ENCODE measurements around the gene DERL3. TPM values are rescaled to one million over a fixed set of nuclear protein-coding genes. Genes with fewer than 3 reads are reported as not detected.

DERL3 gene
- total and polyA plus RNA-seq, 2 of the 13 experiments (the other 11 are each of a cell fraction or from before 2014, with no cell fraction given), result not detected

DNA sequence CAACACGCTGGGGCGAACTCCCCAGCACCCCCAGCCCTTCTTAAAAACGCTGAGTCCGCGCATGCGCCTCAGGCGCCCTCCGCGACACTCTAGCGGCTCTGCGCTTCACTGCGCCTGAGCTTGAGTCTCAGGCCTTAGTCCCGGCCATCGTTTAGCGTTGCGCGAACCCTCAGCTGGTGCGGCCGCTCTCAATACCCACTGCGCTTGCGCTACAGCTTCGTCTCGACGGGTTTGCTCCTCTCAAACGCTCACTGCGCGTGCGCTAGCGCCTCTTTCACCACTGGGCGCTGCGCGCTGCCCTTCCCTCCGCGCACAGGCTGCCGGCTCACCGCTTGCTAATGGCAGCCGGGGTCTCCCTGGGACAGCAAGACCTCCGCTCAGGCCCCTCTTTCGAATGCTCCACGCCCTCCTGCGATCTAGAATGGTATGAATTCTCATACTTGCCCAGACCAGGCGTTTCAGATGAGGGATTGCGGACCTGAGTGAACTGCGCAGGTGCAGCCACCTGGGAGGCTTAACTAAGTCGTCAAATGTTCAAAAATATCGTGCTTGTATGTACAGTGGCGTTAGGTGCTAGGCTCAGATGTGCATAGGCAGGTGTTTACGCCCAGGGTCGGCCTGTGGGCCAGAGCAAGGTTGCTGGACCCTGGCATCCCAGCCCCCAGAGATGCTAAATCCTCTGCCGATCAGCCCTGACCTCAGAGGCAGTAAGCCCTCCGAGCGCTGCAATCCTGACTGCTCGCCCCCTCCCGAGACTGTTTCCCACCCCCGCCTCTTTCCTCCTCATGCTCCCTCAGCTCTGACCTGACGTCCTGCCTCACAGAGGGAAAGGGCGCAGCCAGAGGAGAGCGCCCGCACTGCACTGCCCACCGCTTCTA is 19.0 kb upstream of the DERL3 start, which contains the start of gene SLC2A11 (continued):
- TF ChIP-seq SOX6 (IDR thresholded peaks at IDR 0.05) (no peak), SOX6 (CRISPR knock-in tag; IDR thresholded peaks at IDR 0.05) (no peak; the same call in 1 of the 2 replicates), MXD4 (CRISPR knock-in tag; IDR thresholded peaks at IDR 0.05) (no peak), ZNF724P (CRISPR knock-in tag; IDR thresholded peaks at IDR 0.05; ENCODE audit: borderline replicate concordance) (0 out of 2 replicates have a peak, but pooled peaks have one; percentile 51), LCORL (IDR thresholded peaks at IDR 0.05) (no peak), LCORL (CRISPR knock-in tag; IDR thresholded peaks at IDR 0.05) (no peak), GATA4 (IDR thresholded peaks at IDR 0.05; ENCODE audit: borderline replicate concordance, low read depth) (peak; percentile 69; the same call in 1 of the 2 replicates), MAFK (conservative IDR thresholded peaks at IDR 0.05 in 1 of 2, IDR thresholded peaks at IDR 0.05 in 1 of 2; ENCODE audit: low read length in 2 of 2) (peak in 1 of 2 experiments; percentile 61; a peak in 2 of 4 replicates), ZFP90 (CRISPR knock-in tag; IDR thresholded peaks at IDR 0.05; ENCODE audit: borderline replicate concordance) (no peak)
- TF ChIP-seq, protein P1, sequence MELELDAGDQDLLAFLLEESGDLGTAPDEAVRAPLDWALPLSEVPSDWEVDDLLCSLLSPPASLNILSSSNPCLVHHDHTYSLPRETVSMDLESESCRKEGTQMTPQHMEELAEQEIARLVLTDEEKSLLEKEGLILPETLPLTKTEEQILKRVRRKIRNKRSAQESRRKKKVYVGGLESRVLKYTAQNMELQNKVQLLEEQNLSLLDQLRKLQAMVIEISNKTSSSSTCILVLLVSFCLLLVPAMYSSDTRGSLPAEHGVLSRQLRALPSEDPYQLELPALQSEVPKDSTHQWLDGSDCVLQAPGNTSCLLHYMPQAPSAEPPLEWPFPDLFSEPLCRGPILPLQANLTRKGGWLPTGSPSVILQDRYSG (CRISPR knock-in tag; IDR thresholded peaks at IDR 0.05), result no peak
- TF ChIP-seq, protein P2, sequence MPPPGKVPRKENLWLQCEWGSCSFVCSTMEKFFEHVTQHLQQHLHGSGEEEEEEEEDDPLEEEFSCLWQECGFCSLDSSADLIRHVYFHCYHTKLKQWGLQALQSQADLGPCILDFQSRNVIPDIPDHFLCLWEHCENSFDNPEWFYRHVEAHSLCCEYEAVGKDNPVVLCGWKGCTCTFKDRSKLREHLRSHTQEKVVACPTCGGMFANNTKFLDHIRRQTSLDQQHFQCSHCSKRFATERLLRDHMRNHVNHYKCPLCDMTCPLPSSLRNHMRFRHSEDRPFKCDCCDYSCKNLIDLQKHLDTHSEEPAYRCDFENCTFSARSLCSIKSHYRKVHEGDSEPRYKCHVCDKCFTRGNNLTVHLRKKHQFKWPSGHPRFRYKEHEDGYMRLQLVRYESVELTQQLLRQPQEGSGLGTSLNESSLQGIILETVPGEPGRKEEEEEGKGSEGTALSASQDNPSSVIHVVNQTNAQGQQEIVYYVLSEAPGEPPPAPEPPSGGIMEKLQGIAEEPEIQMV (CRISPR knock-in tag; IDR thresholded peaks at IDR 0.05; ENCODE audit: low read depth), result no peak
- TF ChIP-seq, protein P3, sequence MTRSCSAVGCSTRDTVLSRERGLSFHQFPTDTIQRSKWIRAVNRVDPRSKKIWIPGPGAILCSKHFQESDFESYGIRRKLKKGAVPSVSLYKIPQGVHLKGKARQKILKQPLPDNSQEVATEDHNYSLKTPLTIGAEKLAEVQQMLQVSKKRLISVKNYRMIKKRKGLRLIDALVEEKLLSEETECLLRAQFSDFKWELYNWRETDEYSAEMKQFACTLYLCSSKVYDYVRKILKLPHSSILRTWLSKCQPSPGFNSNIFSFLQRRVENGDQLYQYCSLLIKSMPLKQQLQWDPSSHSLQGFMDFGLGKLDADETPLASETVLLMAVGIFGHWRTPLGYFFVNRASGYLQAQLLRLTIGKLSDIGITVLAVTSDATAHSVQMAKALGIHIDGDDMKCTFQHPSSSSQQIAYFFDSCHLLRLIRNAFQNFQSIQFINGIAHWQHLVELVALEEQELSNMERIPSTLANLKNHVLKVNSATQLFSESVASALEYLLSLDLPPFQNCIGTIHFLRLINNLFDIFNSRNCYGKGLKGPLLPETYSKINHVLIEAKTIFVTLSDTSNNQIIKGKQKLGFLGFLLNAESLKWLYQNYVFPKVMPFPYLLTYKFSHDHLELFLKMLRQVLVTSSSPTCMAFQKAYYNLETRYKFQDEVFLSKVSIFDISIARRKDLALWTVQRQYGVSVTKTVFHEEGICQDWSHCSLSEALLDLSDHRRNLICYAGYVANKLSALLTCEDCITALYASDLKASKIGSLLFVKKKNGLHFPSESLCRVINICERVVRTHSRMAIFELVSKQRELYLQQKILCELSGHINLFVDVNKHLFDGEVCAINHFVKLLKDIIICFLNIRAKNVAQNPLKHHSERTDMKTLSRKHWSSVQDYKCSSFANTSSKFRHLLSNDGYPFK (CRISPR knock-in tag; IDR thresholded peaks at IDR 0.05; ENCODE audit: borderline replicate concordance), result peak; percentile 63; the same call in 1 of the 2 replicates
- TF ChIP-seq, protein P4, sequence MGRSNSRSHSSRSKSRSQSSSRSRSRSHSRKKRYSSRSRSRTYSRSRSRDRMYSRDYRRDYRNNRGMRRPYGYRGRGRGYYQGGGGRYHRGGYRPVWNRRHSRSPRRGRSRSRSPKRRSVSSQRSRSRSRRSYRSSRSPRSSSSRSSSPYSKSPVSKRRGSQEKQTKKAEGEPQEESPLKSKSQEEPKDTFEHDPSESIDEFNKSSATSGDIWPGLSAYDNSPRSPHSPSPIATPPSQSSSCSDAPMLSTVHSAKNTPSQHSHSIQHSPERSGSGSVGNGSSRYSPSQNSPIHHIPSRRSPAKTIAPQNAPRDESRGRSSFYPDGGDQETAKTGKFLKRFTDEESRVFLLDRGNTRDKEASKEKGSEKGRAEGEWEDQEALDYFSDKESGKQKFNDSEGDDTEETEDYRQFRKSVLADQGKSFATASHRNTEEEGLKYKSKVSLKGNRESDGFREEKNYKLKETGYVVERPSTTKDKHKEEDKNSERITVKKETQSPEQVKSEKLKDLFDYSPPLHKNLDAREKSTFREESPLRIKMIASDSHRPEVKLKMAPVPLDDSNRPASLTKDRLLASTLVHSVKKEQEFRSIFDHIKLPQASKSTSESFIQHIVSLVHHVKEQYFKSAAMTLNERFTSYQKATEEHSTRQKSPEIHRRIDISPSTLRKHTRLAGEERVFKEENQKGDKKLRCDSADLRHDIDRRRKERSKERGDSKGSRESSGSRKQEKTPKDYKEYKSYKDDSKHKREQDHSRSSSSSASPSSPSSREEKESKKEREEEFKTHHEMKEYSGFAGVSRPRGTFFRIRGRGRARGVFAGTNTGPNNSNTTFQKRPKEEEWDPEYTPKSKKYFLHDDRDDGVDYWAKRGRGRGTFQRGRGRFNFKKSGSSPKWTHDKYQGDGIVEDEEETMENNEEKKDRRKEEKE (IDR thresholded peaks at IDR 0.05), result no peak
- TF ChIP-seq, protein P5, sequence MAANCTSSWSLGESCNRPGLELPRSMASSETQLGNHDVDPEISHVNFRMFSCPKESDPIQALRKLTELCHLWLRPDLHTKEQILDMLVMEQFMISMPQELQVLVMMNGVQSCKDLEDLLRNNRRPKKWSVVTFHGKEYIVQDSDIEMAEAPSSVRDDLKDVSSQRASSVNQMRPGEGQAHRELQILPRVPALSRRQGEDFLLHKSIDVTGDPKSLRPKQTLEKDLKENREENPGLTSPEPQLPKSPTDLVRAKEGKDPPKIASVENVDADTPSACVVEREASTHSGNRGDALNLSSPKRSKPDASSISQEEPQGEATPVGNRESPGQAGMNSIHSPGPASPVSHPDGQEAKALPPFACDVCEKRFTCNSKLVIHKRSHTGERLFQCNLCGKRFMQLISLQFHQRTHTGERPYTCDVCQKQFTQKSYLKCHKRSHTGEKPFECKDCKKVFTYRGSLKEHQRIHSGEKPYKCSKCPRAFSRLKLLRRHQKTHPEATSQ (CRISPR knock-in tag; IDR thresholded peaks at IDR 0.05; ENCODE audit: borderline replicate concordance), result no peak
- TF ChIP-seq, protein P6, sequence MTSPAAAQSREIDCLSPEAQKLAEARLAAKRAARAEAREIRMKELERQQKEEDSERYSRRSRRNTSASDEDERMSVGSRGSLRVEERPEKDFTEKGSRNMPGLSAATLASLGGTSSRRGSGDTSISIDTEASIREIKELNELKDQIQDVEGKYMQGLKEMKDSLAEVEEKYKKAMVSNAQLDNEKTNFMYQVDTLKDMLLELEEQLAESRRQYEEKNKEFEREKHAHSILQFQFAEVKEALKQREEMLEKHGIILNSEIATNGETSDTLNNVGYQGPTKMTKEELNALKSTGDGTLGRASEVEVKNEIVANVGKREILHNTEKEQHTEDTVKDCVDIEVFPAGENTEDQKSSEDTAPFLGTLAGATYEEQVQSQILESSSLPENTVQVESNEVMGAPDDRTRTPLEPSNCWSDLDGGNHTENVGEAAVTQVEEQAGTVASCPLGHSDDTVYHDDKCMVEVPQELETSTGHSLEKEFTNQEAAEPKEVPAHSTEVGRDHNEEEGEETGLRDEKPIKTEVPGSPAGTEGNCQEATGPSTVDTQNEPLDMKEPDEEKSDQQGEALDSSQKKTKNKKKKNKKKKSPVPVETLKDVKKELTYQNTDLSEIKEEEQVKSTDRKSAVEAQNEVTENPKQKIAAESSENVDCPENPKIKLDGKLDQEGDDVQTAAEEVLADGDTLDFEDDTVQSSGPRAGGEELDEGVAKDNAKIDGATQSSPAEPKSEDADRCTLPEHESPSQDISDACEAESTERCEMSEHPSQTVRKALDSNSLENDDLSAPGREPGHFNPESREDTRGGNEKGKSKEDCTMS (CRISPR knock-in tag; conservative IDR thresholded peaks at IDR 0.05), result no peak
